HCT116 (cell line): ENCODE results near the gene CLRN3. TPM values are rescaled to one million over a fixed set of nuclear protein-coding genes. Genes with fewer than 3 reads are reported as not detected.

ENCODE experiments used
- ATAC-seq: fragments of 200-7000 bp; cut with Tn5 transposase; 2 replicates; pipeline ENCODE4 v1.9.1; 2020; ENCODE audit warnings: mild to moderate bottlenecking, moderate library complexity
- BruUV-seq: library from RNA; stranded (reverse); fragments of 400-500 nt; replicated peaks from 2 replicates; lab custom pipeline; 2021; lab: Mats Ljungman, UMichigan
- CTCF ChIA-PET: fragments of 300-600 bp; sonication (Branson Sonifier 250); formaldehyde crosslinking; loops from one replicate; lab custom pipeline; 2021; ENCODE audit warnings: antibody characterized with exemption; lab: Charles Lee
- POLR2A ChIA-PET: fragments of 300-600, 350-600 bp; sonication (Branson Sonifier 250); formaldehyde crosslinking; loops from one replicate; lab custom pipeline; 2021; ENCODE audit warnings: antibody characterized with exemption; lab: Charles Lee
- RAD21 ChIA-PET, 2 experiments: fragments of 300-600 bp; sonication (Branson Sonifier 250); formaldehyde crosslinking; loops; one replicate each; lab custom pipeline; 2023; ENCODE audit warnings: low total read pairs in 2 of 2; ENCODE audit not compliant: uncharacterized antibody in 2 of 2, unreplicated experiment in 2 of 2, low non-redundant PET in 1 of 2; lab: Charles Lee
- DNase-seq: peaks from one replicate; pipeline ENCODE4 v3.0.0-alpha.2; 2010; ENCODE audit warnings: low read depth, low spot score
- H2AFZ ChIP-seq: fragments of 200-600 bp; shearing (Covaris generic), sonication (generic); 2 replicates; pipeline ENCODE4 v1.6.1; 2017; ENCODE audit warnings: low read depth, mixed run types, mixed read lengths, antibody characterized with exemption, low read length; ENCODE audit not compliant: poor library complexity, severe bottlenecking
- H3K27ac ChIP-seq: 2 replicates; pipeline ENCODE4 v1.5.1; 2012; ENCODE audit warnings: low read depth, low read length
- H3K27me3 ChIP-seq: fragments of 200-600 bp; sonication (generic); 2 replicates; pipeline ENCODE4 v1.6.1; 2016; ENCODE audit warnings: mixed run types, low read length, mixed read lengths; ENCODE audit not compliant: insufficient read depth
- H3K36me3 ChIP-seq, 2 experiments: fragments of 200-500 bp in 1 of 2; fragments of 200-600 bp in 1 of 2; sonication (Bioruptor generic) in 1 of 2; sonication (generic) in 1 of 2; 2 replicates each; pipeline versions ENCODE4 v1.5.1 to v1.6.1; 2014 to 2016; ENCODE audit warnings: low read length in 2 of 2, inconsistent platforms in 1 of 2, mixed read lengths in 1 of 2, mixed run types in 1 of 2; ENCODE audit not compliant: insufficient read depth in 2 of 2, control insufficient read depth in 1 of 2
- H3K4me1 ChIP-seq, 2 experiments: fragments of 200-600 bp in 1 of 2; sonication (generic) in 1 of 2; 2 replicates each; pipeline versions ENCODE4 v1.5.1 to v1.6.1; 2012 to 2017; ENCODE audit warnings: low read length in 2 of 2, inconsistent platforms in 1 of 2, mild to moderate bottlenecking in 1 of 2, mixed read lengths in 1 of 2, mixed run types in 1 of 2, moderate library complexity in 1 of 2; ENCODE audit not compliant: insufficient read depth in 2 of 2, control insufficient read depth in 1 of 2
- H3K4me2 ChIP-seq: fragments of 200-600 bp; sonication (generic); 2 replicates; pipeline ENCODE4 v1.6.1; 2017; ENCODE audit warnings: mixed run types, low read length, mixed read lengths
- H3K4me3 ChIP-seq, 2 experiments: fragments of 200-600 bp in 1 of 2; sonication (generic) in 1 of 2; replicated peaks in 1 of 2; 2 replicates each; pipeline ENCODE4 v1.5.1; 2011 to 2016; ENCODE audit warnings: low read length in 2 of 2, control low read depth in 1 of 2, low read depth in 1 of 2, mild to moderate bottlenecking in 1 of 2, mixed read lengths in 1 of 2, mixed run types in 1 of 2
- H3K79me2 ChIP-seq: fragments of 200-600 bp; sonication (generic); 2 replicates; pipeline ENCODE4 v1.6.1; 2017; ENCODE audit warnings: mild to moderate bottlenecking, mixed run types, low read length, moderate library complexity, mixed read lengths; ENCODE audit not compliant: insufficient read depth
- H3K9ac ChIP-seq: fragments of 200-600 bp; sonication (generic); 2 replicates; pipeline ENCODE4 v1.6.1; 2016; ENCODE audit warnings: low read length, mixed read lengths
- H3K9me2 ChIP-seq: fragments of 200-600 bp; sonication (generic), shearing (Covaris generic); 2 replicates; pipeline ENCODE4 v1.6.1; 2017; ENCODE audit warnings: mixed run types, mild to moderate bottlenecking, moderate library complexity; ENCODE audit not compliant: insufficient read depth
- H3K9me3 ChIP-seq, 2 experiments: fragments of 200-500 bp in 1 of 2; fragments of 200-600 bp in 1 of 2; sonication (Bioruptor generic) in 1 of 2; sonication (generic) in 1 of 2; 2 replicates each; pipeline ENCODE4 v1.6.1; 2014 to 2017; ENCODE audit warnings: low read length in 2 of 2, mixed read lengths in 2 of 2, inconsistent platforms in 1 of 2, low read depth in 1 of 2, mild to moderate bottlenecking in 1 of 2, mixed run types in 1 of 2, moderate library complexity in 1 of 2; ENCODE audit not compliant: control insufficient read depth in 1 of 2, insufficient read depth in 1 of 2
- H4K20me1 ChIP-seq: fragments of 200-600 bp; sonication (generic), shearing (Covaris generic); 2 replicates; pipeline ENCODE4 v1.6.1; 2017; ENCODE audit warnings: mixed run types, mild to moderate bottlenecking, moderate library complexity; ENCODE audit not compliant: insufficient read depth
- EGR1 ChIP-seq: IDR thresholded peaks from 2 replicates; pipeline ENCODE4 v1.6.1; 2012; ENCODE audit warnings: low read depth
- ELF1 ChIP-seq: IDR thresholded peaks from 2 replicates; pipeline ENCODE4 v1.6.1; 2012; ENCODE audit warnings: low read depth, borderline replicate concordance
- EZH2phosphoT487 ChIP-seq: fragments of 200-600 bp; IDR thresholded peaks from 2 replicates; pipeline ENCODE4 v1.6.1; 2018; ENCODE audit warnings: antibody characterized with exemption, borderline replicate concordance
- JUND ChIP-seq: IDR thresholded peaks from 2 replicates; pipeline ENCODE4 v1.6.1; 2012
- SIN3A ChIP-seq: IDR thresholded peaks from 2 replicates; pipeline ENCODE4 v1.6.1; 2012; ENCODE audit warnings: low read depth
- YY1 ChIP-seq: IDR thresholded peaks from 2 replicates; pipeline ENCODE4 v1.6.1; 2011; ENCODE audit warnings: low read length, low read depth, moderate library complexity, mild to moderate bottlenecking; ENCODE audit not compliant: insufficient replicate concordance; ENCODE audit errors: extremely low read depth
- ZNF274 ChIP-seq: fragments of 200-500 bp; sonication (Bioruptor generic); IDR thresholded peaks from 2 replicates; pipeline ENCODE4 v1.6.1; 2014; ENCODE audit warnings: mild to moderate bottlenecking, low read depth, low read length, inconsistent platforms
- intact Hi-C: fragments of 100-400 bp; cut with micrococcal nuclease; formaldehyde crosslinking; loops from 2 replicates; pipeline ENCODE4 v1.10.0; 2022
- total RNA-seq: library from RNA; stranded (reverse); gene quantifications from one replicate; pipeline ENCODE4 v1.2.1, GENCODE V29; 2021; ENCODE audit not compliant: unreplicated experiment
- TF ChIP-seq, protein P1 (sequence below), 3 experiments: fragments of 200-600 bp in 1 of 3; sonication (generic) in 1 of 3; IDR thresholded peaks in 2 of 3; conservative IDR thresholded peaks in 1 of 3; 2 replicates each; pipeline ENCODE4 v1.5.1; 2012 to 2017; ENCODE audit warnings: low read depth in 2 of 3, low read length in 2 of 3, antibody characterized with exemption in 1 of 3, borderline replicate concordance in 1 of 3, control low read depth in 1 of 3, mild to moderate bottlenecking in 1 of 3, mixed read lengths in 1 of 3, mixed run types in 1 of 3, moderate library complexity in 1 of 3; ENCODE audit not compliant: insufficient read depth in 1 of 3
- TF ChIP-seq, protein P2 (sequence below): IDR thresholded peaks from 2 replicates; pipeline ENCODE4 v1.6.1; 2011; ENCODE audit warnings: mild to moderate bottlenecking, low read length, moderate library complexity; ENCODE audit not compliant: insufficient replicate concordance; ENCODE audit errors: extremely low read depth

Gene CLRN3
- total RNA-seq, 1 experiment from 2014 or later: 0.39 TPM

DNA sequence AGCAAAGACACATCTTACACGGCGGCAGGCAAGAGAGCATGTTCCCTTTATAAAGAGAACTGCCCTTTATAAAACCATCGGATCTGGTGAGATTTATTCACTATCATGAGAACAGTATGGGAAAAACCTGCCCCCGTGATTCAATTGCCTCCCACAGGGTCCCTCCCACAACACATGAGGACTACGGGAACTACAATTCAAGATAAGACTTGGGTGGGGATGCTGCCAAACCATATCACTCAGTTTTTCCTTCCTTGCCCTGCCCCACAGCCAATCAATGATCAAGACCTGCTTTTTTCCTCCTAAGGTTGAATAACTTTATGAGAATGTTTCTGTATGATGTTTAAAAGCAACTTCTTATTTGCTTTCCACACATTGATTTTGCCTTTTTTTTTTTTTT, 11.0 kb upstream of the CLRN3 start:
- H3K9me3 ChIP-seq: no peaks in the 10 kb centered on the region
- H3K4me1 ChIP-seq: peaks cover 19 to 24% of the 10 kb centered on the region in 2 experiments
- H3K9me2 ChIP-seq: no peaks in the 10 kb centered on the region
- DNase-seq: no peak
- H2AFZ ChIP-seq: no peak overlapping the region
- intact Hi-C loops: loop anchor here (5.0 kb wide), 1 partner anchor 249 kb away; no protein-coding TSS in a partner anchor
- RAD21 ChIA-PET: no interaction called here
- H3K27me3 ChIP-seq: no peaks in the 10 kb centered on the region
- BruUV-seq: no TSS peak
- H4K20me1 ChIP-seq: no peaks in the 10 kb centered on the region
- no peaks in the 10 kb centered on the region for H3K79me2 ChIP-seq
- CTCF ChIA-PET: no interaction called here
- ATAC-seq: no peak
- no peak overlapping the region for H3K4me2 ChIP-seq
- POLR2A ChIA-PET: no interaction called here
- H3K9ac ChIP-seq: no peak overlapping the region
- H3K36me3 ChIP-seq: no peaks in the 10 kb centered on the region
- no peak overlapping the region for H3K4me3 ChIP-seq
- TF ChIP-seq YY1 (no peak), SIN3A (no peak), EGR1 (no peak), ELF1 (no peak)
- TF ChIP-seq, protein P1, sequence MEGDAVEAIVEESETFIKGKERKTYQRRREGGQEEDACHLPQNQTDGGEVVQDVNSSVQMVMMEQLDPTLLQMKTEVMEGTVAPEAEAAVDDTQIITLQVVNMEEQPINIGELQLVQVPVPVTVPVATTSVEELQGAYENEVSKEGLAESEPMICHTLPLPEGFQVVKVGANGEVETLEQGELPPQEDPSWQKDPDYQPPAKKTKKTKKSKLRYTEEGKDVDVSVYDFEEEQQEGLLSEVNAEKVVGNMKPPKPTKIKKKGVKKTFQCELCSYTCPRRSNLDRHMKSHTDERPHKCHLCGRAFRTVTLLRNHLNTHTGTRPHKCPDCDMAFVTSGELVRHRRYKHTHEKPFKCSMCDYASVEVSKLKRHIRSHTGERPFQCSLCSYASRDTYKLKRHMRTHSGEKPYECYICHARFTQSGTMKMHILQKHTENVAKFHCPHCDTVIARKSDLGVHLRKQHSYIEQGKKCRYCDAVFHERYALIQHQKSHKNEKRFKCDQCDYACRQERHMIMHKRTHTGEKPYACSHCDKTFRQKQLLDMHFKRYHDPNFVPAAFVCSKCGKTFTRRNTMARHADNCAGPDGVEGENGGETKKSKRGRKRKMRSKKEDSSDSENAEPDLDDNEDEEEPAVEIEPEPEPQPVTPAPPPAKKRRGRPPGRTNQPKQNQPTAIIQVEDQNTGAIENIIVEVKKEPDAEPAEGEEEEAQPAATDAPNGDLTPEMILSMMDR (IDR thresholded peaks at IDR 0.05 in 2 of 3, conservative IDR thresholded peaks at IDR 0.05 in 1 of 3; ENCODE audit: borderline replicate concordance in 1 of 3, insufficient read depth in 1 of 3, low read depth in 2 of 3, low read length in 2 of 3): no peak
- no peak overlapping the region for H3K27ac ChIP-seq

DNA sequence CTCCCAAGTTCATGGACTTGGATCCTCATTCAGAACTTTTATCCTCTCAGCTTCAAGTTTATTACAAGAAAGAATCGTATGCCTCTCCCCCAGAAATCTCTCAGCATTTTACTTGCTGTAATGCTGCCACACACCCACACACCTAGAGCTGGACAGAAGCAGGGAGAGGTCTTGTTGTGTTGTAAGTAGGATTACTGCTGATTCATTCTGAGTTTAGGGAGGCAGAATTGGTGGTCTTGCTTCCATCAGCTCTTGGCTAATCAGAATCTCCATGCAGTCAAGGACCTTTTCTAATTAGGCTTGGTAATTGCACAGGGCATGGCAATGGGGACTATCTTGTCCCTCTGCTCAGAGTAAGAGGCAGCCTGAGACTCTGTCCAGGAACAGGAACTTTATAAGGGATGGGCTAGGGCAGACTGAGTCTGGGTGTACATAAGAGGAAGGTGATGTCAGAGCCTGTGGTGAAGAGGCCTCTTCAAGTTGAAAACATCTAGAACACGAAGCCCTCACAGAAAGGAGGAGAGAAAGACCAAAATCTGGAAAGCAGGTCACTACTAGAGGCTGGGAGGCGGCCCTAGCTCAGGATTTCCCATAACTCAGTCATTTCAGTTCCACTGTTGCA, 7.1 kb upstream of the CLRN3 start:
- Histone ChIP-seq H3K36me3 (no peaks in the 10 kb centered on the region), H3K4me2 (no peak overlapping the region), H3K27ac (no peak overlapping the region), H3K27me3 (no peaks in the 10 kb centered on the region), H3K9me3 (no peaks in the 10 kb centered on the region), H3K4me3 (no peak overlapping the region), H3K9me2 (no peaks in the 10 kb centered on the region), H3K4me1 (no peaks in the 10 kb centered on the region), H4K20me1 (no peaks in the 10 kb centered on the region), H3K9ac (no peak overlapping the region), H2AFZ (no peak overlapping the region), H3K79me2 (no peaks in the 10 kb centered on the region)
- CTCF ChIA-PET: interaction anchor here (0.9 kb wide), 1 partner anchor 169 kb away, joined by 3 read pairs; no protein-coding TSS in a partner anchor
- BruUV-seq: no TSS peak
- no peak for TF ChIP-seq EZH2phosphoT487
- TF ChIP-seq, protein P2, sequence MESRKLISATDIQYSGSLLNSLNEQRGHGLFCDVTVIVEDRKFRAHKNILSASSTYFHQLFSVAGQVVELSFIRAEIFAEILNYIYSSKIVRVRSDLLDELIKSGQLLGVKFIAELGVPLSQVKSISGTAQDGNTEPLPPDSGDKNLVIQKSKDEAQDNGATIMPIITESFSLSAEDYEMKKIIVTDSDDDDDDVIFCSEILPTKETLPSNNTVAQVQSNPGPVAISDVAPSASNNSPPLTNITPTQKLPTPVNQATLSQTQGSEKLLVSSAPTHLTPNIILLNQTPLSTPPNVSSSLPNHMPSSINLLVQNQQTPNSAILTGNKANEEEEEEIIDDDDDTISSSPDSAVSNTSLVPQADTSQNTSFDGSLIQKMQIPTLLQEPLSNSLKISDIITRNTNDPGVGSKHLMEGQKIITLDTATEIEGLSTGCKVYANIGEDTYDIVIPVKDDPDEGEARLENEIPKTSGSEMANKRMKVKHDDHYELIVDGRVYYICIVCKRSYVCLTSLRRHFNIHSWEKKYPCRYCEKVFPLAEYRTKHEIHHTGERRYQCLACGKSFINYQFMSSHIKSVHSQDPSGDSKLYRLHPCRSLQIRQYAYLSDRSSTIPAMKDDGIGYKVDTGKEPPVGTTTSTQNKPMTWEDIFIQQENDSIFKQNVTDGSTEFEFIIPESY: no peak
- no peak for TF ChIP-seq JUND
- TF ChIP-seq ZNF274: no peak
- ATAC-seq (no peak), DNase-seq (no peak)
- POLR2A ChIA-PET: no interaction called here
- intact Hi-C loops: loop anchor here (5.0 kb wide), 1 partner anchor 252 kb away; no protein-coding TSS in a partner anchor
- RAD21 ChIA-PET: interaction anchor here in 1 of 2 experiments (0.7 kb wide), 1 partner anchor 441 kb away, joined by 3 read pairs; no protein-coding TSS in a partner anchor
